ENCODE measurements around the gene CD4. TPM values are rescaled to one million over a fixed set of nuclear protein-coding genes. Genes with fewer than 3 reads are reported as not detected.

CD4 gene
- total and polyA plus RNA-seq, 2 donors (not counting 1 experiment from before 2014, with no cell fraction given) = 27.2 to 152 TPM

DNA sequence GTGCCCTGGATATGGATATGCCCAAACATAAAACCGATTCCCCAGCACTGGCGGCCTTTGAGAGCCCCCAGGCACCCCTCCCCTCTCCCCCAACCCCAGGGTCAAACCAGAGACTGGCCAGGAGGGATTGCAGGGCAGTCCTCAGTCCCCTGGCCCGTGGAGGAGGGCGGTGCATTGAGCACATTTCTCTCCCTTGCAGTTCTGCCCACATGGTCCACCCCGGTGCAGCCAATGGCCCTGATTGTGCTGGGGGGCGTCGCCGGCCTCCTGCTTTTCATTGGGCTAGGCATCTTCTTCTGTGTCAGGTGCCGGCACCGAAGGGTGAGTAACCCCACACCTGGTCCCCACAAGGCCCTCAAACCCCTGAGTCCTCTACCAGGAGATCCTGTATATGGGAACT, 28.9 kb downstream of the CD4 start:
- Histone ChIP-seq H3K9ac (ENCODE audit: insufficient read depth, low read length) (no peak overlapping the region), H3K9me3 (ENCODE audit: control insufficient read depth, insufficient read depth, low read depth, low read length) (no peaks in the 10 kb centered on the region), H3K36me3 (ENCODE audit: control insufficient read depth, insufficient read depth, low read length) (peaks cover 4% of the 10 kb centered on the region), H3K79me2 (ENCODE audit: control insufficient read depth, insufficient read depth, low read length) (no peaks in the 10 kb centered on the region), H3K4me1 (ENCODE audit: control insufficient read depth, extremely low read depth, insufficient read depth, low read length) (peaks cover 10% of the 10 kb centered on the region), H4K20me1 (ENCODE audit: control insufficient read depth, extremely low read depth, insufficient read depth, low read length) (no peaks in the 10 kb centered on the region), H3K27ac (ENCODE audit: insufficient read depth, low read length) (no peak overlapping the region), H2AFZ (ENCODE audit: low read length) (no peak overlapping the region), H3K4me3 (replicated peaks in 1 of 4; ENCODE audit: control extremely low read depth in 1 of 4, insufficient read depth in 1 of 4, low read depth in 3 of 4, low read length in 4 of 4) (no peak overlapping the region), H3K4me2 (ENCODE audit: extremely low read depth, insufficient read depth, low read length) (no peak overlapping the region), H3K27me3 (ENCODE audit: control insufficient read depth, insufficient read depth, low read length) (peaks cover 2% of the 10 kb centered on the region)
- TF ChIP-seq EZH2 (IDR thresholded peaks at IDR 0.05; ENCODE audit: low read length, missing control alignments) = no peak
- TF ChIP-seq, protein P1, sequence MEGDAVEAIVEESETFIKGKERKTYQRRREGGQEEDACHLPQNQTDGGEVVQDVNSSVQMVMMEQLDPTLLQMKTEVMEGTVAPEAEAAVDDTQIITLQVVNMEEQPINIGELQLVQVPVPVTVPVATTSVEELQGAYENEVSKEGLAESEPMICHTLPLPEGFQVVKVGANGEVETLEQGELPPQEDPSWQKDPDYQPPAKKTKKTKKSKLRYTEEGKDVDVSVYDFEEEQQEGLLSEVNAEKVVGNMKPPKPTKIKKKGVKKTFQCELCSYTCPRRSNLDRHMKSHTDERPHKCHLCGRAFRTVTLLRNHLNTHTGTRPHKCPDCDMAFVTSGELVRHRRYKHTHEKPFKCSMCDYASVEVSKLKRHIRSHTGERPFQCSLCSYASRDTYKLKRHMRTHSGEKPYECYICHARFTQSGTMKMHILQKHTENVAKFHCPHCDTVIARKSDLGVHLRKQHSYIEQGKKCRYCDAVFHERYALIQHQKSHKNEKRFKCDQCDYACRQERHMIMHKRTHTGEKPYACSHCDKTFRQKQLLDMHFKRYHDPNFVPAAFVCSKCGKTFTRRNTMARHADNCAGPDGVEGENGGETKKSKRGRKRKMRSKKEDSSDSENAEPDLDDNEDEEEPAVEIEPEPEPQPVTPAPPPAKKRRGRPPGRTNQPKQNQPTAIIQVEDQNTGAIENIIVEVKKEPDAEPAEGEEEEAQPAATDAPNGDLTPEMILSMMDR (conservative IDR thresholded peaks at IDR 0.05 in 1 of 2, IDR thresholded peaks at IDR 0.05 in 1 of 2; ENCODE audit: low read depth in 1 of 2, low read length in 2 of 2) = no peak
- DNase-seq (ENCODE audit: low read depth in 2 of 2) = no peak

DNA sequence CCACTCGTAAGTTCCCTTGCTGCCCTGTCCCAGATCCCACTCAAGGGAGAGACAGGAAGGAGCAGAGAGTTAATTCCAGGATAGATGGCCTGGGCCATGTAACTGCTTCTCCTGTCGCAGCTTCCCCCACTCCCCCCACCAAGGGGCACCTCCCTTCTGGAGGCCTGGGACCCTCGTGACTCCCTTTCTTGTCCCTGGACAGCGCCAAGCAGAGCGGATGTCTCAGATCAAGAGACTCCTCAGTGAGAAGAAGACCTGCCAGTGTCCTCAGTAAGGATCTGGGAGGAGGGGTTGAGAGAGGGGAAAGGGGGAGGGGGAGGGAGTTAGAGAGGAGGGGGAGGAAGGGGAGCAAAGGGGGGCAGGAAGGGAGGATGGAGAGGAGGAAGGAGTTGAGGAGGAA, 29.3 kb downstream of the CD4 start:
- no peak for DNase-seq (ENCODE audit: low read depth in 2 of 2)
- H2AFZ ChIP-seq (ENCODE audit: low read length) = no peak overlapping the region
- no peak overlapping the region for H3K27ac ChIP-seq (ENCODE audit: insufficient read depth, low read length)
- H3K4me1 ChIP-seq (ENCODE audit: control insufficient read depth, extremely low read depth, insufficient read depth, low read length) = peaks cover 10% of the 10 kb centered on the region
- H3K27me3 ChIP-seq (ENCODE audit: control insufficient read depth, insufficient read depth, low read length) = peaks cover 2% of the 10 kb centered on the region
- no peak for TF ChIP-seq EZH2 (IDR thresholded peaks at IDR 0.05; ENCODE audit: low read length, missing control alignments)
- TF ChIP-seq, protein P1 (conservative IDR thresholded peaks at IDR 0.05 in 1 of 2, IDR thresholded peaks at IDR 0.05 in 1 of 2; ENCODE audit: low read depth in 1 of 2, low read length in 2 of 2) = no peak
- H3K9ac ChIP-seq (ENCODE audit: insufficient read depth, low read length) = no peak overlapping the region
- no peaks in the 10 kb centered on the region for H3K79me2 ChIP-seq (ENCODE audit: control insufficient read depth, insufficient read depth, low read length)
- no peak overlapping the region for H3K4me2 ChIP-seq (ENCODE audit: extremely low read depth, insufficient read depth, low read length)
- H3K36me3 ChIP-seq (ENCODE audit: control insufficient read depth, insufficient read depth, low read length) = peaks cover 4% of the 10 kb centered on the region
- H3K9me3 ChIP-seq (ENCODE audit: control insufficient read depth, insufficient read depth, low read depth, low read length) = no peaks in the 10 kb centered on the region
- no peak overlapping the region for H3K4me3 ChIP-seq (replicated peaks in 1 of 4; ENCODE audit: control extremely low read depth in 1 of 4, insufficient read depth in 1 of 4, low read depth in 3 of 4, low read length in 4 of 4)
- no peaks in the 10 kb centered on the region for H4K20me1 ChIP-seq (ENCODE audit: control insufficient read depth, extremely low read depth, insufficient read depth, low read length)

DNA sequence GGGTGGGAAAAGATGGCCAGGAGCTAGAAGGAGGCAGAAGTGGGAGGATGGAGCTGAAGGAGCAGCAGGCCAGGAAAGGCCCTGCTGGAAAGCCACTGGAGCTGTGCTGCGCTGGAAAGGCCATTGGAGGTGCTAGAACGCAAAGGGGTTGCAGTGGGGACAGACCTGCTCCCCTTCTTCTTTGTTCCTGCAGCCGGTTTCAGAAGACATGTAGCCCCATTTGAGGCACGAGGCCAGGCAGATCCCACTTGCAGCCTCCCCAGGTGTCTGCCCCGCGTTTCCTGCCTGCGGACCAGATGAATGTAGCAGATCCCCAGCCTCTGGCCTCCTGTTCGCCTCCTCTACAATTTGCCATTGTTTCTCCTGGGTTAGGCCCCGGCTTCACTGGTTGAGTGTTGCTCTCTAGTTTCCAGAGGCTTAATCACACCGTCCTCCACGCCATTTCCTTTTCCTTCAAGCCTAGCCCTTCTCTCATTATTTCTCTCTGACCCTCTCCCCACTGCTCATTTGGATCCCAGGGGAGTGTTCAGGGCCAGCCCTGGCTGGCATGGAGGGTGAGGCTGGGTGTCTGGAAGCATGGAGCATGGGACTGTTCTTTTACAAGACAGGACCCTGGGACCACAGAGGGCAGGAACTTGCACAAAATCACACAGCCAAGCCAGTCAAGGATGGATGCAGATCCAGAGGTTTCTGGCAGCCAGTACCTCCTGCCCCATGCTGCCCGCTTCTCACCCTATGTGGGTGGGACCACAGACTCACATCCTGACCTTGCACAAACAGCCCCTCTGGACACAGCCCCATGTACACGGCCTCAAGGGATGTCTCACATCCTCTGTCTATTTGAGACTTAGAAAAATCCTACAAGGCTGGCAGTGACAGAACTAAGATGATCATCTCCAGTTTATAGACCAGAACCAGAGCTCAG, 30.0 kb downstream of the CD4 start:
- Histone ChIP-seq H3K79me2 (ENCODE audit: control insufficient read depth, insufficient read depth, low read length) (no peaks in the 10 kb centered on the region), H3K4me1 (ENCODE audit: control insufficient read depth, extremely low read depth, insufficient read depth, low read length) (peaks cover 10% of the 10 kb centered on the region), H3K4me3 (replicated peaks in 1 of 4; ENCODE audit: control extremely low read depth in 1 of 4, insufficient read depth in 1 of 4, low read depth in 3 of 4, low read length in 4 of 4) (no peak overlapping the region), H3K9ac (ENCODE audit: insufficient read depth, low read length) (no peak overlapping the region), H3K36me3 (ENCODE audit: control insufficient read depth, insufficient read depth, low read length) (peaks cover 7% of the 10 kb centered on the region), H3K27ac (ENCODE audit: insufficient read depth, low read length) (no peak overlapping the region), H3K4me2 (ENCODE audit: extremely low read depth, insufficient read depth, low read length) (no peak overlapping the region), H4K20me1 (ENCODE audit: control insufficient read depth, extremely low read depth, insufficient read depth, low read length) (no peaks in the 10 kb centered on the region), H3K27me3 (ENCODE audit: control insufficient read depth, insufficient read depth, low read length) (peaks cover 2% of the 10 kb centered on the region), H3K9me3 (ENCODE audit: control insufficient read depth, insufficient read depth, low read depth, low read length) (no peaks in the 10 kb centered on the region), H2AFZ (ENCODE audit: low read length) (no peak overlapping the region)
- DNase-seq (ENCODE audit: low read depth in 2 of 2) = no peak
- TF ChIP-seq, protein P1 (conservative IDR thresholded peaks at IDR 0.05 in 1 of 2, IDR thresholded peaks at IDR 0.05 in 1 of 2; ENCODE audit: low read depth in 1 of 2, low read length in 2 of 2) = no peak
- no peak for TF ChIP-seq EZH2 (IDR thresholded peaks at IDR 0.05; ENCODE audit: low read length, missing control alignments)

Data from fibroblast of lung (primary cell).